ENCODE results near the gene CBLC. TPM values are rescaled to one million over a fixed set of nuclear protein-coding genes. Genes with fewer than 3 reads are reported as not detected.

The CBLC gene, protein sequence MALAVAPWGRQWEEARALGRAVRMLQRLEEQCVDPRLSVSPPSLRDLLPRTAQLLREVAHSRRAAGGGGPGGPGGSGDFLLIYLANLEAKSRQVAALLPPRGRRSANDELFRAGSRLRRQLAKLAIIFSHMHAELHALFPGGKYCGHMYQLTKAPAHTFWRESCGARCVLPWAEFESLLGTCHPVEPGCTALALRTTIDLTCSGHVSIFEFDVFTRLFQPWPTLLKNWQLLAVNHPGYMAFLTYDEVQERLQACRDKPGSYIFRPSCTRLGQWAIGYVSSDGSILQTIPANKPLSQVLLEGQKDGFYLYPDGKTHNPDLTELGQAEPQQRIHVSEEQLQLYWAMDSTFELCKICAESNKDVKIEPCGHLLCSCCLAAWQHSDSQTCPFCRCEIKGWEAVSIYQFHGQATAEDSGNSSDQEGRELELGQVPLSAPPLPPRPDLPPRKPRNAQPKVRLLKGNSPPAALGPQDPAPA
- not detected for polyA plus RNA-seq (2012; ENCODE audit: missing spikeins)

DNA sequence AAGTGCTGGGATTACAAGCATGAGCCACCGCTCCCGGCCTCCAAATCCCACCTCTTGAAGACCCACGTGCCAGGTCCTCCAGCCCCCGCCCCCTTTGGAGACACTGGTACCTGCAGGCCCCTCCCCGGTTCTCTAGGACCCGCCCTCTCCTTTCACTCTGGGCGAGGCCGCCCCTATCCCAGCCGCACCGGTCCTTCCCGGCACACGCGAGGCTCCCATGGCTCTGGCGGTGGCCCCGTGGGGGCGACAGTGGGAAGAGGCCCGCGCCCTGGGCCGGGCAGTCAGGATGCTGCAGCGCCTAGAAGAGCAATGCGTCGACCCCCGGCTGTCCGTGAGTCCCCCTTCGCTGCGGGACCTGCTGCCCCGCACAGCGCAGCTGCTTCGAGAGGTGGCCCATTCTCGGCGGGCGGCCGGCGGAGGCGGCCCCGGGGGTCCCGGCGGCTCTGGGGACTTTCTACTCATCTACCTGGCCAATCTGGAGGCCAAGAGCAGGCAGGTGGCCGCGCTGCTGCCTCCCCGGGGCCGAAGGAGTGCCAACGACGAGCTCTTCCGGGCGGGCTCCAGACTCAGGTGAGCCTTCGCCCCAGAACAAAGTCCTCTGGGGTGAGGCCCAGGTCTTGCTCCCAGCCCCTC, at the start of gene CBLC:
Gene CBLC (plus strand): TSS at position 176 of the 633 bp plus-strand sequence. CDS start 42 bp downstream, at position 218.
- no peak for FAIRE-seq
- TF ChIP-seq POLR2A (IDR thresholded peaks at IDR 0.05; ENCODE audit: low read depth, low read length) (no peak), POLR2AphosphoS5 (IDR thresholded peaks at IDR 0.05; ENCODE audit: low read depth, low read length) (no peak), TAF1 (IDR thresholded peaks at IDR 0.05; ENCODE audit: borderline replicate concordance, low read depth, low read length) (no peak)
- DNase-seq (ENCODE audit: insufficient read length): no peak

DNA sequence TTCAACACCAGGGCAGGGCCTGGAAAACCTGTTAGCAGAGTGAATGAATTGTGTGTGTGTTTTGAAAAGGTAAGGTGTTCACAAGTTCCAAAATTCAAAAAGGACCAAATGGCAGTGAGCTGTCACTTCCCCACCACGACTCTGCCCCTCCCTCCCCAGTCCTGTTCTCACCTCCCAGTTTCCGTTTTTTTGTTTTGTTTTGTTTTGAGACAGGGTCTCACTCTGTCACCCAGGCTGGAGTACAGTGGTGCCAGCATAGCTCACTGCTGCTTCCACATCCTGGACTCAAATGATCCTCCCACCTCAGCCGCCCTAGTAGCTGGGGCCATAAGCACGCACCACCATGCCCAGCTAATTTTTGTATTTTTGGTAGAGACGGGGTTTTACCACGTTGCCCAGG, 49.5 kb upstream of the CBLC start:
- FAIRE-seq (no peak), DNase-seq (ENCODE audit: insufficient read length) (no peak)
- TF ChIP-seq POLR2AphosphoS5 (IDR thresholded peaks at IDR 0.05; ENCODE audit: low read depth, low read length) (no peak), TAF1 (IDR thresholded peaks at IDR 0.05; ENCODE audit: borderline replicate concordance, low read depth, low read length) (no peak), POLR2A (IDR thresholded peaks at IDR 0.05; ENCODE audit: low read depth, low read length) (no peak)

DNA sequence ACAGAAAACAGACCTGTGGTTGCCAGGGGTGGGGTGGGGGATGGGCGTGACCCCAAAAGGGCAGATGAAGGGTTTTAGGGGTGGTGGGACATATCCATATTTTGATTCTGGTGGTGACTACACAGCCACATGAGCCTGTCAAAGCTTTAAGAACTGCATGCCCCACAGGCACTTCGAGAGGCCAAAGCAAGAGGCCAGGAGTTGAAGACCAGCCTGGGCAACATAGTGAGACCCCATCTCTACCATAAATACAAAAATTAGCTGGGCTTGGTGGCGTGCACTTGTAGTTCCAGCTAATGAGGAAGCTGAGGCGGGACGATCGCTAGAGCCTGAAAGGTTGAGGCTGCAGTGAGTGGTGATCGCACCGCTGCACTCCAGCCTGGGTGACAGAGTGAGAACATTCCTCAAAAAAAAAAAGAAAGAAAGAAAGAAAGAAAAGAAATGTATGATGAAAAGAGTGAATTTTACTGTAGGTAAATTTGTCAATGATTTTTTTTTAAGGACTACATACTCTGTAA, 48.1 kb upstream of the CBLC start:
- TF ChIP-seq POLR2A (IDR thresholded peaks at IDR 0.05; ENCODE audit: low read depth, low read length) (no peak), POLR2AphosphoS5 (IDR thresholded peaks at IDR 0.05; ENCODE audit: low read depth, low read length) (no peak), TAF1 (IDR thresholded peaks at IDR 0.05; ENCODE audit: borderline replicate concordance, low read depth, low read length) (no peak)

GRCh38 chr19:44731081-44731480, 46.6 kb upstream of the CBLC start:
- FAIRE-seq (no peak), DNase-seq (ENCODE audit: insufficient read length) (no peak)
- no peak for TF ChIP-seq POLR2A (IDR thresholded peaks at IDR 0.05; ENCODE audit: low read depth, low read length)
- no peak for TF ChIP-seq TAF1 (IDR thresholded peaks at IDR 0.05; ENCODE audit: borderline replicate concordance, low read depth, low read length)
- no peak for TF ChIP-seq POLR2AphosphoS5 (IDR thresholded peaks at IDR 0.05; ENCODE audit: low read depth, low read length)

More for the DNA sequence above, 48.1 kb upstream of the CBLC start:
- DNase-seq (ENCODE audit: insufficient read length): no peak
- no peak for FAIRE-seq

GRCh38 chr19:44731622-44732021, 46.1 kb upstream of the CBLC start:
- FAIRE-seq (no peak), DNase-seq (ENCODE audit: insufficient read length) (no peak)
- TF ChIP-seq POLR2A (IDR thresholded peaks at IDR 0.05; ENCODE audit: low read depth, low read length) (no peak), POLR2AphosphoS5 (IDR thresholded peaks at IDR 0.05; ENCODE audit: low read depth, low read length) (no peak), TAF1 (IDR thresholded peaks at IDR 0.05; ENCODE audit: borderline replicate concordance, low read depth, low read length) (no peak)

DNA sequence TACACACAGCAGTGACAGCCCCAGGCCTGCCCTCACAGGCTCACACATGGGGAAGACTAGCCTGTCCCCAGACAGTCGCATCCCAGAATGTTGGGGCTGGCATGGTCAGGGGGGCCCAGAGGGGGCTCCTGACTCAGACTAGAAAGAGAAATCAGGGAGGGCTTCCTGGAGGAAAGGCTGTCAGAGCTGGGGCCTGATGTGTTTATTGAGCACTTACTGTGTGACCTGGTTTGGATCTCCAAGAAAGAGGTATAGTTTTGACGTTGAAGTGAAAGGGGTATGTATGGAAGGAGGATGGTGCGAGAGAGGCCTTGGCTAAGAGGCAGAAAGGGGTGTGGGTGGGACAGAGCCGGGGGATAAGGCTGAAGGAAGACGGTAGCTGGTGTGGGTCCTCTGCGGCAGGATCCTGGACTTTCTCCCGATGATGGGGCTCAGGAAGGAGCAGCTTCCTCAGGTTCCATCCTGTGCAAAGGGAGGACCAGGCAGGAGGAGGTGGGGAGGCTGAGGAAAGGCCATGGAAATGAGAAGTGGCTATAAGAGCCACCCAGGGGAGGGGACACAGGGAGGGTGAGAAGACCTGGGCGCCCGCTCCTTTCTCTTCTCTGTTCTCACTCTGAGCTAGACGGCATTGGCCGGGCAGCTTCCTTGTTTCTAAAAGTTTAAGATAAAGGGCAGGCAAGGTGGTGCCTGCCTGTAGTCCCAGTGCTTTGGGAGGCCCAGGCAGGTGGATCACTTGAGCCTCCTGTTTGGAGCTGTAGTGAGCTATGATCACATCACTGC, 45.3 kb upstream of the CBLC start:
- no peak for TF ChIP-seq POLR2A (IDR thresholded peaks at IDR 0.05; ENCODE audit: low read depth, low read length)
- TF ChIP-seq POLR2AphosphoS5 (IDR thresholded peaks at IDR 0.05; ENCODE audit: low read depth, low read length): no peak
- no peak for TF ChIP-seq TAF1 (IDR thresholded peaks at IDR 0.05; ENCODE audit: borderline replicate concordance, low read depth, low read length)
- FAIRE-seq: no peak
- DNase-seq (ENCODE audit: insufficient read length): no peak

GRCh38 chr19:44734357-44734756, 43.3 kb upstream of the CBLC start:
- no peak for DNase-seq (ENCODE audit: insufficient read length)
- TF ChIP-seq POLR2A (IDR thresholded peaks at IDR 0.05; ENCODE audit: low read depth, low read length) (no peak), POLR2AphosphoS5 (IDR thresholded peaks at IDR 0.05; ENCODE audit: low read depth, low read length) (no peak)
- no peak for FAIRE-seq

GRCh38 chr19:44735011-44735410, 42.7 kb upstream of the CBLC start:
- TF ChIP-seq POLR2A (IDR thresholded peaks at IDR 0.05; ENCODE audit: low read depth, low read length) (no peak), POLR2AphosphoS5 (IDR thresholded peaks at IDR 0.05; ENCODE audit: low read depth, low read length) (no peak), TAF1 (IDR thresholded peaks at IDR 0.05; ENCODE audit: borderline replicate concordance, low read depth, low read length) (no peak)
- no peak for FAIRE-seq
- DNase-seq (ENCODE audit: insufficient read length): no peak

GRCh38 chr19:44737238-44738071, 40.2 kb upstream of the CBLC start:
- no peak for TF ChIP-seq POLR2A (IDR thresholded peaks at IDR 0.05; ENCODE audit: low read depth, low read length)
- TF ChIP-seq TAF1 (IDR thresholded peaks at IDR 0.05; ENCODE audit: borderline replicate concordance, low read depth, low read length): no peak
- no peak for TF ChIP-seq POLR2AphosphoS5 (IDR thresholded peaks at IDR 0.05; ENCODE audit: low read depth, low read length)
- no peak for FAIRE-seq
- no peak for DNase-seq (ENCODE audit: insufficient read length)

DNA sequence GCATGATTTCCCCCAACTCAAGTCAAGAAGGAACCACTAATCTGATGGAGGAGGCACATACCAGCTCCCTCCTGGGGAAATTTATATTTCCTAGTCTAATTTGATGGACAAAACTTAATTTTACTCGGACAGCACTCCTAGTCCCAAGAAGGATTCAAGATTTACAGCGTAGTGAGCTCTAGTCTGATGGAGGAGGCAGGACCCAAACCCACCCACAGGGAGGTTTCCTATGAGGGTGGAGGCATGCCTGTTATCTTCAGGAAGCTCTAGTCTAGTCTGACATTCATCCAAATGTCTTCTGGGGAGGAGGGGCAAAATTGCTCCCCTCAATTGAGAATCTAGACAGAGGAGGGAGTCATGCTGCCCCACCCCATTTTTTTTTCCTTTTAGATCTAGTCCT, 39.6 kb upstream of the CBLC start:
- FAIRE-seq (no peak), DNase-seq (ENCODE audit: insufficient read length) (no peak)
- TF ChIP-seq TAF1 (IDR thresholded peaks at IDR 0.05; ENCODE audit: borderline replicate concordance, low read depth, low read length) (no peak), POLR2AphosphoS5 (IDR thresholded peaks at IDR 0.05; ENCODE audit: low read depth, low read length) (no peak), POLR2A (IDR thresholded peaks at IDR 0.05; ENCODE audit: low read depth, low read length) (no peak)

All from GM12892 (cell line).